Skeletal muscle cell (primary cell): ENCODE data around the gene MPC1.

ENCODE experiments used
- DNase-seq: peaks from one replicate; pipeline ENCODE4 v3.0.0-alpha.2; 2010; ENCODE audit warnings: low read depth
- H3K4me3 ChIP-seq: 2 replicates; pipeline ENCODE4 v1.5.1; 2011; ENCODE audit warnings: low read depth, mild to moderate bottlenecking, control low read depth, low read length, moderate library complexity

MPC1 gene

DNA sequence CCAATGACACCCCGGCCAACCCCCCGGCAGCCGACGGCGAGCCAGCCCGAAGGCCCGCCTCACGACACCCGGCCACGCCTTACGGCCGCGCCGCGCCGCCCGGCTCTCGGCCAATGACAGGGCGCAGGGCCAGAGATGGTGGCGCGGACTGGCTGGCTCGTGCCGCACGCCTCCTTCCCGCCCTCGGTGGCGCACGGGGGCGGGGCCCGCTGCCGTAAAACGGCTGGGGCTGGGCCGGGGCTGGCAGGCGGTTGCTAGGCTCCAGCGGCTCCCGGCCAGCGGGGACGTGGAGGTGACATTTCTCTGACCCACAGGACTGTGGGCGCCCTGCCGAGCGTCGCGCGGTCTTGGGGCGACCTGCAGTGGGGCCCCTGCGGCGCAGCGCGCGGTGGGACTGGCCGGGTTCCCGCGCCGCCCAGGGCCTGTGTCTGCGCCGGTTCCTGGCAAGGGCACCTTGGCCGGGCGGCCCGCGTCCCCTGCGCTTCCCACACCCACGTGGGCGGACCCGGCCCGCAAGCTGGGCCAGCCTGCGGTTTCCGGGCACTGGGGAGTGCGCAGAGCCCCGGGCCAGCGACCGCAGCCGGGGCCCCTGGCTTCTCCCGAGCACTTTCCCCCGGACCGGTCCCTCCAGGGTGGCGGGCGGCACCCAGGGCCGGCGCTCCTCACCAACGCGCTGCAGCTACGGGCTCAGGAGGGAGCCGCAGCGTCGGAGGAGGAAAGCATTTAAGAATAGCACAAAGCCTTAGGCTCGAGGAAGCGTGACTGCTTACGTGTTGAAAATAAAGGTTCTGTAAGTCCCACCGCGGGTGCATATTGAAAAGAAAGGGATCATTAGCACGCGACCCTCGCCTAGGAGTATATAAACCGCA is at the start of gene MPC1:
Gene MPC1 (minus strand): TSS at position 8 of the 869 bp plus-strand sequence. CDS start 64 bp downstream, outside the sequence.
- DNase-seq = peak; percentile 89
- H3K4me3 ChIP-seq = peak within 1 kb of the TSS; percentile 83

GRCh38 chr6:166430269-166430668 is 47.5 kb upstream of the MPC1 start:
- H3K4me3 ChIP-seq = no peak overlapping the region
- no peak for DNase-seq

DNA sequence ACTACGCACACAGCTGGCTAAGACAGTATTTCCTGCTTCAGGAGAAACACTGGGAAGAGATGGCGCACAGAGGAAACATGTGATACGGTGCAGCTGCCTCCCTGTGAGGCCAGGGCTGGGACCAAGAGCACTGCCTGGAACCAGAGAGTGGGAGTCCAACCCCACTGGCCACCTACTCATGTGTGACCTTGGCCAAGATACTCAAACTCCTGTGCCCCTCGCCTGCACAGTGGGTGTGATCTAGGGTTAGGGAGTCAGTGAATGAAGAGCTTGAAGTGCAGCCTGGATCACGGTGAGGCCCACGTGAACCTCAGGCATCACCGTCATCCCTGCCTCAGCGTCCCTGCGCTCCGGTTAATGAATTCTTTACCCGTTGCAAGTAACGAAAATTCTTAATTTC is 41.7 kb upstream of the MPC1 start:
- H3K4me3 ChIP-seq = no peak overlapping the region
- DNase-seq = no peak

GRCh38 chr6:166423781-166424180 is 41.0 kb upstream of the MPC1 start:
- DNase-seq = no peak
- no peak overlapping the region for H3K4me3 ChIP-seq

DNA sequence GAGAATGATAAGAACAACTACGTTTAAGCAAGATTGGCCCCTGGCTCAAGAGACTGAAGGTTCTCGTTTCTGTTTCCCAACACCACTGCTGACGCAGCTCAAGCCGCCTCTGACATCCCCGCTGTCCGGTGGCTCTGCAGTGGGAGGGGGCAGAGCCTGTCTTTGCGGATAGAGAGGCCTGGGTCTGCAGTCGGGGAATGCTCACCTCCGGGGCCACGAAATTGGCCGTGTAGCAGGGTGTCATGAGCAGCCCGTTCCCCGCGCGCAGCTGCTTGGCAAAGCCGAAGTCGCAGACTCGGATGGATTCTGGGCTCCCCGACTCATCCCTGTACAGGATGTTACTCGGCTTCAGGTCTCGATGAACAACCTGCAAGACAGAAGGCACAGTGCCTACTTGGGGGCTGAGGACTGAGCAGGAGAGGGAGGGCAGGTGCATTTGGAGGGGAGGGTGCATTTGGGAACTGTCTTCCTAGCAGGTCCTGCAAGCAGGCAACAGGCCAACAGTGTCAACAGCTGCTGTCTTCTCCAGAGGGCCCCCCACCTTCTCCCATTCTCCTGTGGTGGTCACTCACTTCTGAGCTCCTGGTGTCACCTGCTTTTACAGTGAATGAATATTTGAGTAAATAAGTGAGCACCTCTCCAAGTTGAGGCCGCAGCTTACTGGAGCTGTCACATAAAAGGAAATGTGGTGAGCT is 40.5 kb upstream of the MPC1 start:
- H3K4me3 ChIP-seq = no peak overlapping the region
- no peak for DNase-seq

GRCh38 chr6:166422201-166422940 is 39.6 kb upstream of the MPC1 start:
- DNase-seq = no peak

GRCh38 chr6:166420351-166420750 is 37.6 kb upstream of the MPC1 start:
- no peak overlapping the region for H3K4me3 ChIP-seq

More at GRCh38 chr6:166422201-166422940, 39.6 kb upstream of the MPC1 start:
- no peak overlapping the region for H3K4me3 ChIP-seq

DNA sequence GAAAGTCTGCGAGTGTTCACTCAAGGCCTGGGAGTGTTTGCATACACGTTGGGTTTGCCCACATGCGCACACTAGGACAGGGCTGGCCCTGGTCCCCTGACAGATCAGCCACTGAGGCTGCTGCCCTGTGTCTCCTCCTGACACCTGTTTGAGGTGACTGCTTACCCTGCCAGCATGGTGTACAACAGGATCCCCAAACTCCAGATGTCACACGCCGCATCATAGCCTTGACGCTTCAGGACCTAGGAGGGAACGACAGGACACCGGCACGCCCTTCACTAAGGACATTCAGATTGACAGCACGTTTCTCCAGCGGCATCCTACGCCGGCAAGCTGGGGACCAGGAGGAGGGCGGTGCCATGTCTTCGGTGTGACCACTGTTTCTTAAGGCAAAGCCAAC is 37.0 kb upstream of the MPC1 start:
- DNase-seq = no peak
- H3K4me3 ChIP-seq = no peak overlapping the region

More at GRCh38 chr6:166420351-166420750, 37.6 kb upstream of the MPC1 start:
- DNase-seq = peak; percentile 7

- no peak overlapping the region for H3K4me3 ChIP-seq
- peak; percentile 37 for DNase-seq
These were observed 36.5 kb upstream of the MPC1 start for GRCh38 chr6:166419286-166419685.

DNA sequence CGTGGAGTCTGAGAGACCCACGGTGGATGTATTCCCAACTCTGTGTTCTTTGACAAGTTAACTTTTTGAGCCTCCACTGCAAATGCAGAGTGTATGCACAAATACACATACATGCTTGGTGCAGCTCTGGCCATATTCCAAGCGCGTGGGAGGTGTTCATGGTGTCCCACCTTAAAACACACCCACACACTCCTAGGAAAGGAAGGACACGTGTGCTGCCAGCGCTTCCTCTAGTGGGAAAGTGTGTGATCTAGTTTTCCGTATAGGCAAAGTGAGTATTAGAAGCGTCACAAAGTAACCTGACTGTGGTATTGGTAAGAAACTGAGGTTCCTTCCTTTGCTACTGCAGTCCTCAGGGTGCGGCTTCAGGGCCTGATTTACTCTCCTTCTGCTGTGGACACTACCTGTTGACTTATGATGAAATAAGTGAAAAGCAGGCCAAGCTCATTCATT is 36.0 kb upstream of the MPC1 start:
- H3K4me3 ChIP-seq = no peak overlapping the region
- DNase-seq = no peak

GRCh38 chr6:166417285-166417691 is 34.5 kb upstream of the MPC1 start:
- H3K4me3 ChIP-seq = no peak overlapping the region
- no peak for DNase-seq

GRCh38 chr6:166415833-166416347 is 33.1 kb upstream of the MPC1 start:
- no peak overlapping the region for H3K4me3 ChIP-seq
- no peak for DNase-seq

GRCh38 chr6:166415306-166415705 is 32.6 kb upstream of the MPC1 start:
- no peak for DNase-seq
- H3K4me3 ChIP-seq = no peak overlapping the region

GRCh38 chr6:166413491-166413951 is 30.8 kb upstream of the MPC1 start:
- no peak for DNase-seq
- H3K4me3 ChIP-seq = no peak overlapping the region

DNA sequence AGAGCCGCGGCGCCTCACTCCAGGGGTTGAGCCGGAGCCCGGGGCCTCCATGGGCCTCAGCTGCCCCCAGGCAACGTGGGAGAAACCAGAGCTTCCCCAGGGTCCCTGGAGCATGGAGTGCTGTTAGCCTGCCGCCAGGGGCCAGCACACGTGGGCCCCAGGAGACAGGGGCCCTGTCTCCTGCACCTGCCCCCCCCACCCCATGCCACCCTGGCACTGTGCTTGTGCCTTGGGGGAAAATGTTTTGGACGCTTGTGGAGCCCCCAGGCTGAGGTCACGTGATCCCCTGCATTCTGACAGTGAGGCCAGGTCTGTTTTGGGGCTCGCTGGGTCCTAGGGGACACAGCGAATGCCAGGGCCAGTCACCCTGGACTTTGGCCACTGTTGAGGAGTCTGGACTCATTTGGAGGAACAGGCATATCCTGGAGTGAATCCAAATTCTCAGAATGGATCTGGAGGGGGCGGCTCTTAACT is 30.2 kb upstream of the MPC1 start:
- no peak for DNase-seq
- H3K4me3 ChIP-seq = no peak overlapping the region

DNA sequence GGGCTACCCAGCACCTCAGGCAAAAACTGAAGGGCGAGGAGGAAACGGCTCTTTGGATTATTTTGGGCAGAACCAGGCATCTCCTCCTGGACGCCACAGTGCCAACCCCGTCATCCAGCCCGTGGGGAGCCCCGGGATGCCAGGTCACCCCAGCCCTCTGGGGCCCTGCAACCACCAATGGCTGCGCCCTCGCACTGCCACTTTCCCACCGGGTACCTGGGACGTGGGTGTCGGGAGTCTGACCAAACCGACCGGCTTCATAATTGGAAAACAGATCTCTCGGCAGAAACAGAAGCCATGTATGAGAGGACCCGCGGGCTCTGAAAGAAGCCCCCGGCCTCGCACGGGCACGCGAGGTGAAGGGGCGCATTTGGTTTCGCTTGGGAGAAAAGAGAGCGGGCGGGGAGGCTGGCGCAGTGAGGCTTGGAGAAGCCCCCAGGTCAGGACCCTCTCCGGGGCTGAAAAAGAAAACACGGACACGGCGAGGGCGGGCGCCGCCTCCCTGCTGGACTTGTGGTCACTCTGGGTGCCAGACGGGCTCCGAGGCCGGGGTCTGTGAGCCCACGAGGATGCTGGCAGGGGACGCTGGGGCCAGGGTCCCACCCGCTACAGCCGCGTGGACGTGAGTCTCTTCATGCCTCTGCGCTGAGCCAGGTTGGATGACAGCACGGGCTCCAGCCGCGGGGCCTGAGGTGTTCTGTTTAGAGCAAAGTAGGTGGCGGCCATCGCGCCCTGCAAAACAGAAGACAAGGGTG is 29.6 kb upstream of the MPC1 start:
- no peak for DNase-seq
- no peak overlapping the region for H3K4me3 ChIP-seq

- DNase-seq = no peak
- no peak overlapping the region for H3K4me3 ChIP-seq
These were observed 29.0 kb upstream of the MPC1 start for GRCh38 chr6:166411721-166412151.

GRCh38 chr6:166411271-166411670 is 28.5 kb upstream of the MPC1 start:
- DNase-seq = no peak
- H3K4me3 ChIP-seq = no peak overlapping the region
